GM06990 (cell line): Measurements from ENCODE around the gene RNF182.

Experiments used
- DNase-seq: peaks from one replicate; pipeline ENCODE4 v3.0.0-alpha.2; 2011; ENCODE audit not compliant: insufficient read length; ENCODE audit errors: extremely low read depth
- H3K27me3 ChIP-seq: replicated peaks from 2 replicates; pipeline ENCODE4 v1.6.0; 2011; ENCODE audit warnings: low read length; ENCODE audit not compliant: control insufficient read depth, insufficient read depth
- H3K36me3 ChIP-seq: 2 replicates; pipeline ENCODE4 v1.5.1; 2011; ENCODE audit warnings: low read length; ENCODE audit not compliant: control insufficient read depth, insufficient read depth
- H3K4me3 ChIP-seq: replicated peaks from 2 replicates; pipeline ENCODE4 v1.5.1; 2011; ENCODE audit warnings: low read depth, mild to moderate bottlenecking, control low read depth, low read length
- CTCF ChIP-seq: IDR thresholded peaks from 2 replicates; pipeline ENCODE4 v1.5.1; 2011; ENCODE audit warnings: low read length, control low read depth, mild to moderate bottlenecking, inconsistent platforms; ENCODE audit not compliant: insufficient read depth, poor library complexity, severe bottlenecking

The RNF182 gene

GRCh38 chr6:13926378-13926777 is 1.6 kb downstream of the RNF182 start:
- H3K36me3 ChIP-seq = no peaks in the 10 kb centered on the region
- DNase-seq = no peak
- H3K27me3 ChIP-seq = peaks cover 1% of the 10 kb centered on the region; the same call in 1 of the 2 replicates
- no peak for TF ChIP-seq CTCF
- no peak overlapping the region for H3K4me3 ChIP-seq

DNA sequence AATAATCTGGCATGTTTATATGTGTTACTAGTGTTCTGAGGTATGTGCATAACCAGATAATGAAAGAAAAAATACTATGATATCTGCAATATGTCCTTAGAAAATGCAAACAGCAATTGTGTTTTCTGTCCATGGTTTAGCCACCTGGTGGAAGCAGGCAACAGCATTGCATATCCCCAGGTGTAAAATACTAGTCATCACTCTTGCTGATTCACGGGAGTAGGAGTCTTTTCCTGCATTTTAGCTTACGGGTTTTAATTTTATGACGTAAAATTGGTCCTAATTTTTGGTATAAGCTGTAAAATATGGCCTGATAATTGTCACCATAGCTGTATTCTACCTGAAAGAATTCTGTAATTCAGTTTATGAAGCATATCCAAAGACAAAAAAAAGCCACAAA is 2.5 kb downstream of the RNF182 start:
- peaks cover 1% of the 10 kb centered on the region; the same call in 1 of the 2 replicates for H3K27me3 ChIP-seq
- H3K36me3 ChIP-seq = no peaks in the 10 kb centered on the region
- no peak for DNase-seq
- H3K4me3 ChIP-seq = no peak overlapping the region
- TF ChIP-seq CTCF = no peak

DNA sequence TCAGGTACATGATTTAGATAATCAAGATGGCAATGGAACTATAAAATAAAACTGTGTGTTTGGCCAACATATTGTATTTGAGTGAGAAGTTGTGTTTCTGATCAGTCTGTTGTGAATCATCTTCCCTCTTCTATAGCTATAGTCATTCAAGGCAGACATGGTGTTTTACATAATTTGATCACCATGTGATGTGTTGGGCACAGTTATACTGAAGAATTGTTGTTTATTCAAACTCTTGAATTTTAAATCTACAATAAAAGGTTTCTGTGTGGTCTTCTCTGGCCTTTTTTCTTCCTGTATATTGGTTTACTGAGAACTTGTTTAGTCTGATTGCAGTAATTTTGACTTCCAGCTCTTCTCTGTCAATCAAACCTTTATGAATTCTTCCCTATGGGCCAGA is 4.4 kb downstream of the RNF182 start:
- H3K36me3 ChIP-seq = no peaks in the 10 kb centered on the region
- TF ChIP-seq CTCF = no peak
- H3K4me3 ChIP-seq = no peak overlapping the region
- no peak for DNase-seq
- H3K27me3 ChIP-seq = peaks cover 1% of the 10 kb centered on the region; the same call in 1 of the 2 replicates

DNA sequence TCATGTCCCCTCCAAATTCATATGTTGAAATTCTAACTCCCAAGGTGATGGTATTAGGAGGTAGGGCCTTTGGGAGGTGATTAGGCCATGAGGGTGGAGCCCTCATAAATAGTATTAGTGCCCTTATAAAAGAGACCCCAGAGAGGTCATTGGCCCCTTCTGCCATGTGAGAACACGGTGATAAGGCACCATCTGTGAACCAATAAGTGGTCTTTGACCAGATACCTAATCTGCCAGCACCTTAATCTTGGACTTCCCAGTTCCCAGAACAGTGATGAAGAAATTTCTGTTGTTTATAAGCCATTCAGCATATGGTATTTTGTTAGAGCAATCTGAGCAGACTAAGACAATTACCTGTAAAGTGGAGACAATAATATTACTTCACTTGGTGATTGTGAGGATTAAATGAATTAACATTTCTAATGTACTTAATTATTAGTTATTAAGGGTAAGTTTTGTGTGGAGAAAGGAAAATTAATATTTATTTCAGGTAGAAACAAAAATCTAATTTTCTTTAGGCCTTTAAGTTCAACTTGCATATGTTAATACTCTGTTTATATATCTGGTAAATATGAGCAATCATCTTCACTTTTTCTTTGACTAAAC is 7.1 kb downstream of the RNF182 start:
- no peaks in the 10 kb centered on the region; the same call in 1 of the 2 replicates for H3K27me3 ChIP-seq
- no peak overlapping the region for H3K4me3 ChIP-seq
- DNase-seq = no peak
- no peaks in the 10 kb centered on the region for H3K36me3 ChIP-seq
- no peak for TF ChIP-seq CTCF

DNA sequence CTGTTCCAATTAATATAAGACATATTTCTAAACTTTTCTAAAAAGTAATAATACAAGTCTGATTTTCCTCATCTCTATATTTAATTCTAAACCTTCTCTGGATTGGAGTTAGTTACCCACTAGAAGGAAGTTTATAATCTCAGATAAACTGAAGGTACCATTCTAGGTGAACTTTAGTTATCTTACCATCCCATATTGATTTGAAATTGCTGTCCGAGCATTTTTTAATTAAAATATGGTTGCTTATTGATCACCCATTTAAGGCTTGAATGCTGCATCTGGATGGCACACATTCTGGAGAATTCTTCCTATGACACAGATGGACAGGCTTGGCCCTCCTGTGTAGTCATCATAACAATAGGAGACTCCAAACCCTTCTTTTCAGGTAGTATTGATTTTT is 8.0 kb downstream of the RNF182 start:
- H3K4me3 ChIP-seq = no peak overlapping the region
- no peak for DNase-seq
- H3K27me3 ChIP-seq = no peaks in the 10 kb centered on the region; the same call in 1 of the 2 replicates
- TF ChIP-seq CTCF = no peak
- no peaks in the 10 kb centered on the region for H3K36me3 ChIP-seq

GRCh38 chr6:13934721-13935120 is 10.0 kb downstream of the RNF182 start:
- TF ChIP-seq CTCF = no peak
- H3K36me3 ChIP-seq = no peaks in the 10 kb centered on the region
- H3K4me3 ChIP-seq = no peak overlapping the region
- H3K27me3 ChIP-seq = no peaks in the 10 kb centered on the region
- no peak for DNase-seq
